K562 (cell line): ENCODE data around the gene QPRT. TPM values are rescaled to one million over a fixed set of nuclear protein-coding genes. Genes with fewer than 3 reads are reported as not detected.

ENCODE experiments used
- BRF2 ChIP-seq: IDR thresholded peaks from 3 replicates; pipeline ENCODE4 v1.6.1; 2011; ENCODE audit warnings: borderline replicate concordance, mild to moderate bottlenecking; ENCODE audit not compliant: insufficient read length, insufficient read depth
- CXXC5 ChIP-seq: fragments of 250-450 bp; sonication (Bioruptor Pico); IDR thresholded peaks from 2 replicates; pipeline ENCODE4 v1.8.0; 2022; ENCODE audit warnings: inconsistent platforms, mild to moderate bottlenecking, moderate library complexity
- ETV1 ChIP-seq: fragments of 450-650 bp; conservative IDR thresholded peaks from 2 replicates; pipeline ENCODE4 v1.6.1; 2016; ENCODE audit warnings: missing genetic modification characterization, control low read depth, low read depth, missing compliant biosample characterization
- KDM2B ChIP-seq: fragments of 250-450 bp; sonication (Bioruptor Pico); IDR thresholded peaks from 2 replicates; pipeline ENCODE4 v1.8.0; 2021; ENCODE audit warnings: mild to moderate bottlenecking, moderate library complexity
- RAD51 ChIP-seq: fragments of 450-650 bp; IDR thresholded peaks from 2 replicates; pipeline ENCODE4 v1.7.1; 2016; ENCODE audit warnings: low read depth, mild to moderate bottlenecking, borderline replicate concordance
- RBFOX2 ChIP-seq: fragments of 200-400 bp; formaldehyde crosslinking; IDR thresholded peaks from 2 replicates; pipeline ENCODE4 v1.6.1; 2017; ENCODE audit warnings: low read depth, mild to moderate bottlenecking, low read length, moderate library complexity
- SMAD2 ChIP-seq: fragments of 150-350 bp; IDR thresholded peaks from 2 replicates; pipeline ENCODE4 v1.6.1; 2014; ENCODE audit warnings: low read depth, mild to moderate bottlenecking, low read length
- ZBTB9 ChIP-seq: fragments of 450-650 bp; formaldehyde crosslinking; IDR thresholded peaks from 2 replicates; pipeline ENCODE4 v1.4.0; 2020; ENCODE audit warnings: mild to moderate bottlenecking, moderate library complexity
- ZC3H11A ChIP-seq: IDR thresholded peaks from 2 replicates; pipeline ENCODE4 v1.6.1; 2012; ENCODE audit warnings: low read depth, low read length, improper control_type of control experiment
- polyA plus RNA-seq, 8 experiments: library from polyadenylated mRNA; depleted of rRNA in 4 of 8; stranded (reverse) in 5 of 8; unstranded in 3 of 8; fragments of >200 nt; fragmentation: Nextera tagmentation in 2 of 8; fragmentation: Illumina TruSeq in 1 of 8; extraction: Ambion mirVana in 2 of 8; extraction: Trizol in 1 of 8; gene quantifications; 2 replicates each; pipeline versions ENCODE4 v1.2.1 to v1.2.3, GENCODE V29; 2011 to 2014; ENCODE audit warnings: inconsistent platforms in 1 of 8, missing spikeins in 1 of 8
- total RNA-seq, 7 experiments: library from RNA; depleted of rRNA in 6 of 7; stranded (reverse); fragments of >200 nt in 6 of 7; fragmentation: Illumina TruSeq in 2 of 7; extraction: Trizol in 2 of 7; gene quantifications; 2 replicates each; pipeline versions ENCODE4 v1.2.1 to v1.2.3, GENCODE V29; 2011 to 2021; ENCODE audit warnings: low replicate concordance in 1 of 7
- TF ChIP-seq, protein P1 (sequence below): IDR thresholded peaks from 2 replicates; pipeline ENCODE4 v1.6.1; 2012; ENCODE audit warnings: low read depth, low read length, improper control_type of control experiment, borderline replicate concordance
- TF ChIP-seq, protein P2 (sequence below): sonication (generic); formaldehyde crosslinking; IDR thresholded peaks from 2 replicates; pipeline ENCODE4 v1.8.0; 2022; ENCODE audit warnings: mild to moderate bottlenecking, missing genetic modification reagents
- TF ChIP-seq, protein P3 (sequence below), 3 experiments: fragments of 200-800 bp in 1 of 3; fragments of 250-450 bp in 1 of 3; fragments of 450-650 bp in 1 of 3; sonication (Bioruptor Pico) in 1 of 3; sonication (Bioruptor generic) in 1 of 3; formaldehyde crosslinking in 1 of 3; IDR thresholded peaks; 2 replicates each; pipeline versions ENCODE4 v1.6.1 to v1.8.0; 2016 to 2022; ENCODE audit warnings: mild to moderate bottlenecking in 2 of 3, missing genetic modification characterization in 2 of 3, missing compliant biosample characterization in 1 of 3, moderate library complexity in 1 of 3

Gene QPRT
- total and polyA plus RNA-seq, 9 of the 15 experiments (the other 6 are each of a cell fraction or from before 2014, with no cell fraction given): 7.7 to 112 (median 64.1) TPM

- TF ChIP-seq, protein P1, sequence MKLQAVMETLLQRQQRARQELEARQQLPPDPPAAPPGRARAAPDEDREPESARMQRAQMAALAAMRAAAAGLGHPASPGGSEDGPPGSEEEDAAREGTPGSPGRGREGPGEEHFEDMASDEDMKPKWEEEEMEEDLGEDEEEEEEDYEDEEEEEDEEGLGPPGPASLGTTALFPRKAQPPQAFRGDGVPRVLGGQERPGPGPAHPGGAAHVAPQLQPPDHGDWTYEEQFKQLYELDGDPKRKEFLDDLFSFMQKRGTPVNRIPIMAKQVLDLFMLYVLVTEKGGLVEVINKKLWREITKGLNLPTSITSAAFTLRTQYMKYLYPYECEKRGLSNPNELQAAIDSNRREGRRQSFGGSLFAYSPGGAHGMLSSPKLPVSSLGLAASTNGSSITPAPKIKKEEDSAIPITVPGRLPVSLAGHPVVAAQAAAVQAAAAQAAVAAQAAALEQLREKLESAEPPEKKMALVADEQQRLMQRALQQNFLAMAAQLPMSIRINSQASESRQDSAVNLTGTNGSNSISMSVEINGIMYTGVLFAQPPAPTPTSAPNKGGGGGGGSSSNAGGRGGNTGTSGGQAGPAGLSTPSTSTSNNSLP: no peak
- TF ChIP-seq, protein P2, sequence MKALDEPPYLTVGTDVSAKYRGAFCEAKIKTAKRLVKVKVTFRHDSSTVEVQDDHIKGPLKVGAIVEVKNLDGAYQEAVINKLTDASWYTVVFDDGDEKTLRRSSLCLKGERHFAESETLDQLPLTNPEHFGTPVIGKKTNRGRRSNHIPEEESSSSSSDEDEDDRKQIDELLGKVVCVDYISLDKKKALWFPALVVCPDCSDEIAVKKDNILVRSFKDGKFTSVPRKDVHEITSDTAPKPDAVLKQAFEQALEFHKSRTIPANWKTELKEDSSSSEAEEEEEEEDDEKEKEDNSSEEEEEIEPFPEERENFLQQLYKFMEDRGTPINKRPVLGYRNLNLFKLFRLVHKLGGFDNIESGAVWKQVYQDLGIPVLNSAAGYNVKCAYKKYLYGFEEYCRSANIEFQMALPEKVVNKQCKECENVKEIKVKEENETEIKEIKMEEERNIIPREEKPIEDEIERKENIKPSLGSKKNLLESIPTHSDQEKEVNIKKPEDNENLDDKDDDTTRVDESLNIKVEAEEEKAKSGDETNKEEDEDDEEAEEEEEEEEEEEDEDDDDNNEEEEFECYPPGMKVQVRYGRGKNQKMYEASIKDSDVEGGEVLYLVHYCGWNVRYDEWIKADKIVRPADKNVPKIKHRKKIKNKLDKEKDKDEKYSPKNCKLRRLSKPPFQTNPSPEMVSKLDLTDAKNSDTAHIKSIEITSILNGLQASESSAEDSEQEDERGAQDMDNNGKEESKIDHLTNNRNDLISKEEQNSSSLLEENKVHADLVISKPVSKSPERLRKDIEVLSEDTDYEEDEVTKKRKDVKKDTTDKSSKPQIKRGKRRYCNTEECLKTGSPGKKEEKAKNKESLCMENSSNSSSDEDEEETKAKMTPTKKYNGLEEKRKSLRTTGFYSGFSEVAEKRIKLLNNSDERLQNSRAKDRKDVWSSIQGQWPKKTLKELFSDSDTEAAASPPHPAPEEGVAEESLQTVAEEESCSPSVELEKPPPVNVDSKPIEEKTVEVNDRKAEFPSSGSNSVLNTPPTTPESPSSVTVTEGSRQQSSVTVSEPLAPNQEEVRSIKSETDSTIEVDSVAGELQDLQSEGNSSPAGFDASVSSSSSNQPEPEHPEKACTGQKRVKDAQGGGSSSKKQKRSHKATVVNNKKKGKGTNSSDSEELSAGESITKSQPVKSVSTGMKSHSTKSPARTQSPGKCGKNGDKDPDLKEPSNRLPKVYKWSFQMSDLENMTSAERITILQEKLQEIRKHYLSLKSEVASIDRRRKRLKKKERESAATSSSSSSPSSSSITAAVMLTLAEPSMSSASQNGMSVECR (CRISPR knock-in tag): no peak
- TF ChIP-seq ZBTB9 (CRISPR knock-in tag) (no peak), SMAD2 (no peak), RBFOX2 (no peak), CXXC5 (peak; percentile 51), RAD51 (peak; percentile 84), ZC3H11A (no peak), KDM2B (no peak), BRF2 (no peak), ETV1 (tag) (0 out of 2 replicates have a peak, but pooled peaks have one; percentile 24)
- TF ChIP-seq, protein P3, sequence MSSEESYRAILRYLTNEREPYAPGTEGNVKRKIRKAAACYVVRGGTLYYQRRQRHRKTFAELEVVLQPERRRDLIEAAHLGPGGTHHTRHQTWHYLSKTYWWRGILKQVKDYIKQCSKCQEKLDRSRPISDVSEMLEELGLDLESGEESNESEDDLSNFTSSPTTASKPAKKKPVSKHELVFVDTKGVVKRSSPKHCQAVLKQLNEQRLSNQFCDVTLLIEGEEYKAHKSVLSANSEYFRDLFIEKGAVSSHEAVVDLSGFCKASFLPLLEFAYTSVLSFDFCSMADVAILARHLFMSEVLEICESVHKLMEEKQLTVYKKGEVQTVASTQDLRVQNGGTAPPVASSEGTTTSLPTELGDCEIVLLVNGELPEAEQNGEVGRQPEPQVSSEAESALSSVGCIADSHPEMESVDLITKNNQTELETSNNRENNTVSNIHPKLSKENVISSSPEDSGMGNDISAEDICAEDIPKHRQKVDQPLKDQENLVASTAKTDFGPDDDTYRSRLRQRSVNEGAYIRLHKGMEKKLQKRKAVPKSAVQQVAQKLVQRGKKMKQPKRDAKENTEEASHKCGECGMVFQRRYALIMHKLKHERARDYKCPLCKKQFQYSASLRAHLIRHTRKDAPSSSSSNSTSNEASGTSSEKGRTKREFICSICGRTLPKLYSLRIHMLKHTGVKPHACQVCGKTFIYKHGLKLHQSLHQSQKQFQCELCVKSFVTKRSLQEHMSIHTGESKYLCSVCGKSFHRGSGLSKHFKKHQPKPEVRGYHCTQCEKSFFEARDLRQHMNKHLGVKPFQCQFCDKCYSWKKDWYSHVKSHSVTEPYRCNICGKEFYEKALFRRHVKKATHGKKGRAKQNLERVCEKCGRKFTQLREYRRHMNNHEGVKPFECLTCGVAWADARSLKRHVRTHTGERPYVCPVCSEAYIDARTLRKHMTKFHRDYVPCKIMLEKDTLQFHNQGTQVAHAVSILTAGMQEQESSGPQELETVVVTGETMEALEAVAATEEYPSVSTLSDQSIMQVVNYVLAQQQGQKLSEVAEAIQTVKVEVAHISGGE (CRISPR knock-in tag; IDR thresholded peaks at IDR 0.05): no peak
These were observed 31.5 kb downstream of the QPRT start (continued) for GRCh38 chr16:29710227-29711219.
